ENCODE results near the gene PGA3.
"Not testable (repeated sequence)": the region's sequence is repeated elsewhere in the genome, so short reads cannot be mapped to it uniquely, and the experiment has no call there.

PGA3 gene

GRCh38 chr11:61172356-61172755 is 31.0 kb upstream of the PGA3 start:
- no peak for DNase-seq

GRCh38 chr11:61172888-61173287 is 30.4 kb upstream of the PGA3 start:
- DNase-seq: no peak

GRCh38 chr11:61173456-61173855 is 29.9 kb upstream of the PGA3 start:
- no peak for DNase-seq

GRCh38 chr11:61174273-61174672 is 29.0 kb upstream of the PGA3 start:
- DNase-seq: no peak

DNA sequence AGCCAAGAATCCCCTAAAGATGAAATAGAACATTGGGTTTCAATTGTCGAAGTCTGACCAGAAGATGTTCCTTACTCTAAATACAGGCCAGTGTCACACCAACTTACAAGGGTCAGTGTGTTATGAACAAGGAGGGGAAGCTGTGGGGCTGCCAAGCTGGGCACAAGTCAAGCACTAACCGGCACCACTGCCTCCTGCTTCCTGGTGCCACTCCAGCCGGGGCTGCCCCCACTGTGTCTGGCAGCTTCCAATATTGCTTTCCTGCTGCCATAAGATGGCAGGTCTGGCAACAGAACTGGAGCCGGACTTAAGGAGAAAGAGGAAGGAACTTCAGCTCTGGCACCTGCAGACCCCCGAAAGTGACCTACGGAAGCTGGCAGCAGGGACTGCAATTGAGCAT is 28.4 kb upstream of the PGA3 start:
- DNase-seq: no peak

- no peak for DNase-seq
Observed at GRCh38 chr11:61176446-61176845, 26.9 kb upstream of the PGA3 start.

- not testable (repeated sequence) for DNase-seq
Observed at GRCh38 chr11:61180205-61180604, 23.1 kb upstream of the PGA3 start.

DNA sequence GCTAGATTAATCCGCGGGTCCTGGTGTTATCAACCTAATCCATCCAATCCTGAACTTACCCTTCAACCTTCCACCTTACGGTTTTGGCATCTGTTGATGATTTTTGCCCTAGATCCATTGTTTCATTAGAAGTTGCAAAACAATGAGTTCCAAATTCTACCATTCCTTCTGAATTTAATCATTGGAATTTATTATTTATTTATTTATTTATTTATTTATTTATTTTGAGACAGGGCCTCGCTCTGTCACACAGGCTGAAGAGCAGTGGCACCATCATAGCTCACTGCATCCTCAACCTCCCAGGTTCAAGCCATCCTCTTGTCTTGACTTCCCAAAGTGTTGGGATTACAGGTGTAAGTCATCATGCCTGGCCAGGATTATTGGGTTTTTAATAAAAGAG is 21.8 kb upstream of the PGA3 start:
- DNase-seq: no peak

GRCh38 chr11:61183645-61184044 is 19.7 kb upstream of the PGA3 start:
- DNase-seq: no peak

- no peak for DNase-seq
Observed at GRCh38 chr11:61186504-61186903, 16.8 kb upstream of the PGA3 start.

DNA sequence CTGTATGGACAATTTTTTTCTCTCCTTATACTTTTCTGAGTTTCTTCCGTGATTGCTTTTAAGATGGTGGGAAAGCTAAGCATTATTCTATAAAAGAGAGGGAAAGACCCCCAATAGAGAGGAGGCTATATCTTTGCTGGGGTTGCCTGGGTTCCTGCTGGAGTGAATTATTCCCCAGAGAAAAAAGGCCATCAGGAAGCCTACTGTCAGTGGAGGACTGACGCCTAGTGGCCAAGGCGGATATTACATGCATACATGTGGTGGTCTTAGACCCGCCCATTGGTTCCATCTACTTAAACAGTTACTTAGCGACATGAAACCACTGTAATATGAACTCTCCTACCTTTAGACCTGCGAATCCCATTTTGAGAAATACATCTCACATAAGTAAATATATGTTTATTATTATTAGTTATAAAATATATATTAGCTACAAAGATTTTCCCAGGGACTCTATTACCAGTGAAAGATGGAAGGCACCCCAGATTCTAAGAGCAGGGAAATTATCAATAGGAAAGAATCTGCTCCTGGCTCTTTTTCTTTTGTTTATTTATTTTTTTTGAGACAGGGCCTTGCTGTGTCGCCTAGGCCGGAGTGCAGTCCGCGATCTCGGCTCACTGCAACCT is 15.7 kb upstream of the PGA3 start:
- DNase-seq: peak; percentile 83

DNA sequence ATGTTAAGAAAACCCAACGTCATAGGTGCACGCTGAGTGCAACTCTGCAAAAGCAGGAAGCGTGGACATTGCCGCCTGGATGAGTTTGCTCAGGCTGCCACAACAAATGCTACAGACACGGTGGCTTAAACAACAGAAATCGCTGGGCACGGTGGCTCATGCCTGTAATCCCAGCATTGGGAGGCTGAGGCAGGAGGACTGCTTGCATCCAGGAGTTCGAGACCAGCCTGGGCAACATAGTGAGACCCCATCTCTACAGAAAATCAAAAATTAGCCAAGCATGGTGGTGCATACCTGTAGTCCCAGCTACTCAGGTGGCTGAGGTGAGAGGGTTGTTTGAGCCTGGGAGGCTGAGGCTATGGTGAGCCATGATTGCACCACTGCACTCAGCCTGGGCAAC is 13.4 kb upstream of the PGA3 start:
- DNase-seq: no peak

GRCh38 chr11:61193596-61193995 is 9.7 kb upstream of the PGA3 start:
- DNase-seq: no peak

DNA sequence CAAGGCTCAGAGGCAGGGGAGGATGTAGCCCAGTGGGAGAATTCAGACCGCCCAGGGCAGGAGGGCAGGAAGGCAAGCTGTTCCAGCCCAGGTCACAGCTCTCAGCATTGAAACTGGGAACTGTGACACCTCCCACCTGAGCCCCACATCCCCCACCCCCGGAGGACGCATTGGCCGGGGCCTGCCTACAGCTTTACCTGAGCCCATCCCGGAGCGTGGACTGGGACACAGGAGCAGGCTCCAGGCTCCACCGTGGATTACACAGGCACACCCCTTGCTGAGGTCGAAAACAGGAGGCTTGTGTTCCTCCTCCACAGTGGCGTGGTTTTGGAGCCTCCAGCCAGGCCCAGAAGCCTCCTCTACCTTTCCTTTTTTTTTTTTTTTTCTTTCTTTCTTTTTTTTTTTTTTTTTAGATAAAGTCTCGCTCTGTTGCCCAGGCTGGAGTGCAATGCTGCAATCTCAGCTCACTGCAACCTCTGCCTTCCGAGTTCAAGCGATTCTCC is 9.1 kb upstream of the PGA3 start:
- DNase-seq: no peak

DNA sequence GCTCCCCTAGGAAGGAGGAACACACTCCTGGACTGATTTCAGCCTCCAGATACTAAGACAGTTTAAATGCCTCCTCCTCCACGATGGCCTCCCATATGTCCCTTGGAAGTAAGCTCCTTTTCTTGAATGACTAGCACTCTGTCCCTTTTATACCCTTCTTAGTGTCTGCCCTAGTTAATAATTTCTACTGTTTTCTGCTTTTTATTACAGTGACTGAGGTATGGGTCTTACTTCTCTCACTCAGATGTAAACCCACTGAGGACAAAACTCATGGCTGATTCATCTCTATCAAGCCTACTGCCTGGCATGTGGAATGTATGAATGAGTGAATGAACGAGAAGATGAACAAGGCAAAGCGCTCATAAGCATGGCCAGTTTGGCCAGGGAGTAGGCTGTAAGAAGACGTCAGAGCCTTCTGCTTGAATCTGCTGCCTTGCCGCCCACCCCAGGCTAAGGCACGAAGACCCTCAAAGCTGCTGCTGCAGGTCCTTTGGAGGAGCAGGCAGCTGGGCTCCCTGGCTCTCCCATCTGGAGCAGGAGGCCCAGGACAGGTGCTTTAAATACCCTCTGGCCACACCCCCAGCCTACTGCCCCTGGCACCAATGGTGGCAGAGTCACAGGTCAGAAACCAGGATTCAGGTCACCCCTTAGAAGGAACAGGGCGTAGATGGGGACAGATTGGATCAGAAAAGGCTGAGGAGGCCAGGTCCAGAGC is 8.2 kb upstream of the PGA3 start:
- no peak for DNase-seq

DNA sequence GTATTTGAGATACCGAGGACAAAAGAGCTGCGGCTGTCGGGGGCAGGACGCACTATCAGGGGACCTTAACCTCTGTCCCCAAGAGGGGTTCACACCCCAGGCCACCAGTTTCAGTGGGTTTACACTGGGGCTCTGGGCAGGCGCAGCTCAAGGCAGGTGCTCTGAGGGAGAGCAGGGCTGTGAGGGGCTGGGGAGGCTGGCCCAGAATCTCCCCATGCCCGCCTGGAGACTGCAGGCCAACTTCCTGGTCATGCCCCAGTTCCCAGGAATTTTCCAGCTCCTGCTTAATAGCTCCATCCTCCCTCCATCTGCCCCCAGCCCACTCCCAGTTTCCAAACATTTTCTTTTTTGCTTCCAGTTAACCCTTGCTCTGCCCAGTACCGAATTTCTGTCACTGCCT is 7.6 kb upstream of the PGA3 start:
- DNase-seq: no peak

- no peak for DNase-seq
Observed at GRCh38 chr11:61198361-61198760, 5.0 kb upstream of the PGA3 start.

GRCh38 chr11:61198948-61199523 is 4.3 kb upstream of the PGA3 start:
- DNase-seq: no peak

- no peak for DNase-seq
Observed at GRCh38 chr11:61201476-61201875, 1.8 kb upstream of the PGA3 start.

GRCh38 chr11:61203873-61204272 is 558 bp downstream of the PGA3 start:
- not testable (repeated sequence) for DNase-seq

DNA sequence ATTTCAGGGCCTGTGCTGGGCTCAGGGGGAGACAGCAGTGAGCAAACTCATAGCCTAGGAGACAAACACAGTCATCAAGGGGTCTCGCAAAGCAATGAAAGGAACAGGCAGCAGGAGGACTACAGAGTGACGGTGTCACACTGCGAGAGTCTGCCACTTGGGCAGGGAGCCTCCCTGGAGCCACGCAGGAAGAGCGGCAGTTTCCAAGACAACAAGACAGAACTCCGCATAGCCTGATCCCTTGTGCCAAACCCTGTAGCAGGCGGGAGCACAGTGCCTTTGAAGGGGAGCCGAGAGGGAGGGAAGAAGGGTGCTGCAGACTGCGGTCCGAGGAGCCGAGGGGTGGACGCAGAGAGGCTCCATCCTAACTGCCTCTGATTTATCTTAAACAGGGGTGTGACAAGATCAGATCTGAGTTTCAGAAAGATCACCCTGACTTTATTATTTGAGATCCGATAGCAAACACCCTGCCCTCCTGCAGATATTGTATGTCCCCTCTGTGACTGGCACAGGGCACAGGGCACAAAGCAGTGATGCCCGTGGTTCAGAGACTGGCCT is 1.3 kb downstream of the PGA3 start:
- not testable (repeated sequence) for DNase-seq

DNA sequence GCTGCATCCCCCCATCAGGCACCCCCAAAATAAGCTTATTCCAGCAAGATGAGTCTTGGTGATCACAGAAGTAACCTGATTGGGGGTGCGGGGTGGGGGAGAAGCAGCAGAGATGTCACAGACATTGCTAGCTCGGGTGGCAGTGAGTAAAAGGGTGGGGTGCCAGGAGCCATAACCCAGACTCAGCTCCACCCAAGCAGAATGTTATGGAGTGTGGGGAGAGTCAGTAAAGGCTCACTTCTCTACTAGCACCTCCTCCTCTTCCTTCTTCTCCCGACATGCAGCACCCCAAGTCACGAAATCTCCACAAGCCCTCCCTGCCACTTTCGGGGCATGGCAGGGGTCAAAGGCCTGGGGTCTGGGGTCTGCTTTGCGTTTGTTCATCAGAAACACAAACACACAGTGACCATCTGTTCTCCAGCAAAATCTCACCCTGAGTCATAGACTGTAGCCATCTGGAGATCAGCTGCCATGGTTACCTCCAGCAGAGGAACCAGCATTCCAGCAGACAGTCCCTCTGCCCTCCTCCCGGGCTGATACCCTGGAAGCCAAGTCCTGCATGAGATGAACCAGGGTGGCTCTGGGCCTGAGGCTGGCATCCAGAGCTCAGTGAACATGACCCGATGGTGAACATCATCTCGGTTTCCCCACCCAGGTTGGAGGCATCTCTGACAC is 4.5 kb downstream of the PGA3 start:
- not testable (repeated sequence) for DNase-seq

- DNase-seq: not testable (repeated sequence)
Observed at GRCh38 chr11:61210629-61211028, 7.3 kb downstream of the PGA3 start.

All from NCI-H2227 treated with DMSO at 0.1 percent for 48 hours (cell line).